ENCODE results near the gene KASH5. TPM values are rescaled to one million over a fixed set of nuclear protein-coding genes. Genes with fewer than 3 reads are reported as not detected.

KASH5 gene
- total RNA-seq, 1 experiment from 2014 or later = 0.42 TPM

GRCh38 chr19:49396738-49397505 is 8.9 kb downstream of the KASH5 start:
- Mint-ChIP-seq H3K36me3 (no peaks in the 10 kb centered on the region), H3K9me3 (no peaks in the 10 kb centered on the region), H3K27me3 (ENCODE audit: low read depth) (no peaks in the 10 kb centered on the region; the same call in 1 of the 2 replicates), H3K4me3 (no peak overlapping the region), H3K27ac (no peak overlapping the region), H3K4me1 (peaks cover 46% of the 10 kb centered on the region)
- TF ChIP-seq IRF1 (CRISPR knock-in tag; IDR thresholded peaks at IDR 0.05) (no peak), ZNF121 (CRISPR knock-in tag; IDR thresholded peaks at IDR 0.05) (peak; percentile 87)
- ChIA-PET CTCF (interaction anchor here (1.2 to 2.0 kb wide), 4 partner anchors 20 to 46 kb away, joined by 4 to 6 read pairs (median 6); partner anchors contain the start of gene GFY), POLR2A (no interaction called here)
- ATAC-seq = no peak
- DNase-seq (ENCODE audit: low spot score) = no peak

DNA sequence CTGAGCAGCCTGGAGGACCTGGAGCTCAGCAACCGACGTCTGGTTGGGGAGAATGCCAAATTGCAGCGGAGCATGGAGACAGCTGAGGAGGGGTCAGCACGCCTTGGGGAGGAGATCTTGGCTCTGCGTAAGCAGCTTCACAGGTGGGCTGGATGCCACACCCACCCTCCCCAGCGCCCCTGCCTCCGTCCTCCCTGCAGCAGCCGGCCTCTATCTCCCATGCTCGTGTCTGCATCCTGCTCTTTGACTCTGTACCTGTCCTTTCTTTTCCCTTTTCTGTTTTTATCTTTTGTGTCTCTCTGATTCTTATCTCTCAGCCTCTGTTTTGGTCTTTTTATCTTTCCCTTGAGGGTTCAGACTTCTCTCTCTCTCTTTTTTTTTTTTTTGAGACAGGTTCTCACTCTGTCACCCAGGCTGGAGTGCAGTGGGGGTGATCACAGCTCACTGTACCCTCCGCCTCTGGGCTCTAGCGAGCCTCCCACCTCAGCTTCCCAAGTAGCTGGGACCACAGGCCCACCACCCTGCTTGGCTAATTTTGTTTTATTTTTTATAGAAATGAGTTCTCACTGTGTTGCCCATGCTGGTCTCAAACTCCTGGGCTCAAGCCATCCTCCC is 10.1 kb downstream of the KASH5 start:
- Mint-ChIP-seq H3K9me3 (no peaks in the 10 kb centered on the region), H3K4me1 (peaks cover 46% of the 10 kb centered on the region), H3K27me3 (ENCODE audit: low read depth) (no peaks in the 10 kb centered on the region; the same call in 1 of the 2 replicates), H3K4me3 (no peak overlapping the region), H3K27ac (peak overlapping the region; percentile 48; the same call in 1 of the 2 replicates), H3K36me3 (no peaks in the 10 kb centered on the region)
- ChIA-PET CTCF (interaction anchor here (0.6 to 2.0 kb wide), 7 partner anchors 19 to 46 kb away, joined by 3 to 6 read pairs (median 3); partner anchors contain the start of gene DKKL1), POLR2A (no interaction called here)
- no peak for TF ChIP-seq CTCF (IDR thresholded peaks at IDR 0.05)
- TF ChIP-seq ELF4 (CRISPR knock-in tag; IDR thresholded peaks at IDR 0.05; ENCODE audit: low read depth) = no peak
- no peak for TF ChIP-seq ESRRA (CRISPR knock-in tag; IDR thresholded peaks at IDR 0.05; ENCODE audit: borderline replicate concordance)
- no peak for DNase-seq (ENCODE audit: low spot score)
- ATAC-seq = no peak

DNA sequence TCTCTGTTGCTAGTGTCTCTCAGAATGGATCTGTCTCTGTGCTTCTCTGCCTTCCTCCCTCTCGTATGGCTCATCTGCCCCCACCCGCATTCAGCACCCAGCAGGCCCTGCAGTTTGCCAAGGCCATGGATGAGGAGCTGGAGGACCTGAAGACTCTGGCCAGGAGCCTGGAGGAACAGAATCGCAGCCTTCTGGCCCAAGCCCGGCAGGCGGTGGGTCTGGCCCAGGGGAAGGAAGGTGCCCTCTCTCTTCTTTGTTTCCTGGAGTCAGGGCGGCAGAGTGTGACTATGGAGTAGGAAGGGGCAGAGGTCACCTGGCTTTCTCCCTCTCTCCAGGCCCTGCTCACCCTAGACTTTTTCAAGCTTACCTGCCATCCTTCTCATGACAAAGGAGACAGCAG is 10.9 kb downstream of the KASH5 start:
- ATAC-seq (no peak), DNase-seq (ENCODE audit: low spot score) (no peak)
- H3K4me3 Mint-ChIP-seq = no peak overlapping the region
- H3K27me3 Mint-ChIP-seq (ENCODE audit: low read depth) = no peaks in the 10 kb centered on the region; the same call in 1 of the 2 replicates
- no peak overlapping the region for H3K27ac Mint-ChIP-seq
- no peaks in the 10 kb centered on the region for H3K9me3 Mint-ChIP-seq
- POLR2A ChIA-PET = no interaction called here
- H3K4me1 Mint-ChIP-seq = peaks cover 51% of the 10 kb centered on the region
- H3K36me3 Mint-ChIP-seq = no peaks in the 10 kb centered on the region
- no peak for TF ChIP-seq TP53 (CRISPR knock-in tag; IDR thresholded peaks at IDR 0.05)
- CTCF ChIA-PET = interaction anchor here (0.8 to 2.0 kb wide), 4 partner anchors 19 to 46 kb away, joined by 3 to 6 read pairs (median 3); partner anchors contain the start of gene DKKL1

DNA sequence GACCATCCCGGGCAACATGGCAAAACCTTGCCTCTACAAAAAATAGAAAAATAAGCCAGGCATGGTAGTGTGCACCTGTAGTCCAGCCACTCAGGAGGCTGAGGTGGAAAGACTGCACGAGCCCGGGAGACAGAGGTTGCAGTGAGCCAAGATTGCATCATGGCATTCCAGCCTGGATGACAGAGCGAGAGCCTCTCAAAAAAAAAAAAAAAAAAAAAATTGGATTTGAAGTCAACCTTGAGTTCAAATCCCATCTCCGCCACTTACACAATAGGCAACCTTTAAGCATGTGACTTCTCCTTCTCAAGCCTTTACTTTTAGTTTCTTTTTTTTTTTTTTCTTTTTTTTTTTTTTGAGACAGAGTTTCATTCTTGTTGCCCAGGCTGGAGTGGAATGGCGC is 12.0 kb downstream of the KASH5 start:
- ChIA-PET POLR2A (interaction anchor here (0.7 kb wide), 1 partner anchor 16 kb away, joined by 5 read pairs; no protein-coding TSS in a partner anchor), CTCF (no interaction called here)
- peaks cover 54% of the 10 kb centered on the region for H3K4me1 Mint-ChIP-seq

DNA sequence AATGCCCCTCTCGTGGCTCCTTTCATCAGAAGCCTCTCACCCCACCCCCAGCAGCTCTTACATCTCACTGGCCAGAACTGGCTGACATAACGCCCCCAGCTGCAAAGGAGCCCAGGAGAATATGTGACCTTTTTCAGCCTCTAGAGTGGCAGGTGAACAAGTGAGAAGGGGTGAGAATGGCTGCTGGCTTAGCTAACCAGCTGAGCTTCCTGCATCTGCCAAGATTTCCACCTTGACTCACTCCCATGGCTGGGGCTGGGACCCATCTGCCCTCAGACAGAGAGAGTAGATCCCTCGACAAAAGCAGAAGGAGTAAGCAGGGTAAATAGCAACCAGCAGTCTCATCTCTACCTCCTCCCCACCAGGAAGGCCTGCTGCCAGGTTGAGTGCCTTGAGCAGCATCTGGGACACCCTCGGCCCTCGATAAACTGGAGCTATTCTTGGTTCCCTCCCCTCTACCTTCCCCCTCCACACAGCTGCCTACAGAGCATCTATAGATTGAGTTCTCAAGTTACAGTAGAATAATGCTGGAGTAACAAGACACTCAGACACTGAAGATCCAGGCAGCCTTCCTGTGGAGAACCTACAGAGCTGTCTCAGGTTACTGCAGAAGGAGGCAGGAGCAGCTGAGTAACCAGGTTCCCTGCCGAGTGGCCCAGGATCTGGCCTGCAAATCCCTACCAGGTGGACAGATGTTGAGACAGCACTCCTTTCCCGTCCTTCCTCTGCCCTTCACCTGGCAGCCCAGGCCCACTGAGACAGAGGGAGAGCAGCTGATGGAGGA is 15.5 kb downstream of the KASH5 start:
- peak overlapping the region; percentile 99 for H3K27ac Mint-ChIP-seq
- DNase-seq (ENCODE audit: low spot score) (peak; percentile 81), ATAC-seq (peak; percentile 98)
- ChIA-PET CTCF (interaction anchor here (0.6 to 3.0 kb wide), 23 partner anchors 9 to 306 kb away, joined by 3 to 30 read pairs (median 6); partner anchors contain the start of genes ALDH16A1, DKKL1, GFY and PIH1D1), POLR2A (interaction anchor here (0.8 to 1.7 kb wide), 13 partner anchors 10 to 73 kb away, joined by 3 to 13 read pairs (median 5); partner anchors contain the start of genes ALDH16A1 and PTH2)
- H3K27me3 Mint-ChIP-seq (ENCODE audit: low read depth) = peaks cover 4% of the 10 kb centered on the region; the same call in 1 of the 2 replicates
- peaks cover 45% of the 10 kb centered on the region for H3K4me1 Mint-ChIP-seq
- H3K36me3 Mint-ChIP-seq = no peaks in the 10 kb centered on the region
- H3K4me3 Mint-ChIP-seq = peak overlapping the region; percentile 44
- H3K9me3 Mint-ChIP-seq = no peaks in the 10 kb centered on the region
- TF ChIP-seq ESRRA (CRISPR knock-in tag; IDR thresholded peaks at IDR 0.05; ENCODE audit: borderline replicate concordance) (0 out of 2 replicates have a peak, but pooled peaks have one; percentile 12), SMAD3 (CRISPR knock-in tag; IDR thresholded peaks at IDR 0.05; ENCODE audit: borderline replicate concordance) (peak; percentile 47; the same call in 1 of the 2 replicates), FOXK1 (CRISPR knock-in tag; IDR thresholded peaks at IDR 0.05) (no peak; the same call in 1 of the 2 replicates), FOXP1 (CRISPR knock-in tag; IDR thresholded peaks at IDR 0.05; ENCODE audit: borderline replicate concordance) (0 out of 2 replicates have a peak, but pooled peaks have one; percentile 54), ZNF281 (CRISPR knock-in tag; IDR thresholded peaks at IDR 0.05) (0 out of 2 replicates have a peak, but pooled peaks have one; percentile 34)
- TF ChIP-seq, protein P1, sequence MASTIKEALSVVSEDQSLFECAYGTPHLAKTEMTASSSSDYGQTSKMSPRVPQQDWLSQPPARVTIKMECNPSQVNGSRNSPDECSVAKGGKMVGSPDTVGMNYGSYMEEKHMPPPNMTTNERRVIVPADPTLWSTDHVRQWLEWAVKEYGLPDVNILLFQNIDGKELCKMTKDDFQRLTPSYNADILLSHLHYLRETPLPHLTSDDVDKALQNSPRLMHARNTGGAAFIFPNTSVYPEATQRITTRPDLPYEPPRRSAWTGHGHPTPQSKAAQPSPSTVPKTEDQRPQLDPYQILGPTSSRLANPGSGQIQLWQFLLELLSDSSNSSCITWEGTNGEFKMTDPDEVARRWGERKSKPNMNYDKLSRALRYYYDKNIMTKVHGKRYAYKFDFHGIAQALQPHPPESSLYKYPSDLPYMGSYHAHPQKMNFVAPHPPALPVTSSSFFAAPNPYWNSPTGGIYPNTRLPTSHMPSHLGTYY (CRISPR knock-in tag; IDR thresholded peaks at IDR 0.05) = peak; percentile 62; the same call in 1 of the 2 replicates

More for the DNA sequence above, 12.0 kb downstream of the KASH5 start:
- DNase-seq (ENCODE audit: low spot score) (no peak), ATAC-seq (no peak)
- Mint-ChIP-seq H3K36me3 (no peaks in the 10 kb centered on the region), H3K27me3 (ENCODE audit: low read depth) (no peaks in the 10 kb centered on the region; the same call in 1 of the 2 replicates), H3K4me3 (no peak overlapping the region), H3K27ac (no peak overlapping the region), H3K9me3 (no peaks in the 10 kb centered on the region)
- TF ChIP-seq ZBTB21 (CRISPR knock-in tag; IDR thresholded peaks at IDR 0.05; ENCODE audit: borderline replicate concordance) = no peak
- TF ChIP-seq GABPB1 (CRISPR knock-in tag; IDR thresholded peaks at IDR 0.05) = peak; percentile 85
